Measurements from ENCODE around the gene CARD9.
"Not testable (repeated sequence)": the region's sequence is repeated elsewhere in the genome, so short reads cannot be mapped to it uniquely, and the experiment has no call there.

The CARD9 gene

DNA sequence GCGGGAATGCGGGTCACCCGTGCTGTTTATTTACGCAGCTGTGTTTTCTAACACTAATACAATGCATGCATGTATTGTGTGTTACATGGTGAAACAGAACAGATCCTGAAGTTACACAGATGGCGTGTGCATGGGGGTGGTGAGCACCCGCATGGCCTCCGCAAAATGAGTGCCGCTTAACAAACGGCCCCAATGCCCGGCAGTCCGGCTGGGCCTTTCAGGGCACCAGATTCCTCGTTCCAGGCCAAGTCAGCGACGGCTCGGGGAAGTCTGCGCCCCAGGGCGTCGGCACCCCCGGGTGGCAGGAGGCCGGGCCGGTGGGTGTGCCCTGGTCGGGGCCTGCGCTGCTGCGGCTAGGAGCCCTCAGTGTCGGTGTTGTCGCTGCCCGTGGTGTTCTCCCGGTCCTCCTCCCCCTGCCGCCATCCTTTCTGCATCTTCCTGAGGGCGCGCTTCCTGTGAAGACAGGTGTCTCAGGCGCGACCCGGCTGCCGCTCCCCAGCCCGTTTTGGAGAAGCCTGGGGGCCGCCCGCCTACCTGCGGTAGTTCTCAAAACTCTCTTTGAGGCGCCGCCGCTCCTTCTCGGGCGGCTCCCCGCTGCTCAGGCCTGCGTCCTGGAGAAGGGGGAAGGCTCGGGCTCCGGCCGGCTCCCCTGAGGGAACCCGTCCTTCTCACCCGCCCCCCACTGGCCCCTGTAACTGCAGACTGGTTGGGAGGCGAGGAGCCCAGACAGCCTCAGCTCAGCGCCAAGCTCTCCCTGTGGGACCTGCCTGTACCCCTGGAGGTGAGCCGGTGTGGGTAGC, 9.3 kb downstream of the CARD9 start:
- DNase-seq (ENCODE audit: low read depth): no peak

DNA sequence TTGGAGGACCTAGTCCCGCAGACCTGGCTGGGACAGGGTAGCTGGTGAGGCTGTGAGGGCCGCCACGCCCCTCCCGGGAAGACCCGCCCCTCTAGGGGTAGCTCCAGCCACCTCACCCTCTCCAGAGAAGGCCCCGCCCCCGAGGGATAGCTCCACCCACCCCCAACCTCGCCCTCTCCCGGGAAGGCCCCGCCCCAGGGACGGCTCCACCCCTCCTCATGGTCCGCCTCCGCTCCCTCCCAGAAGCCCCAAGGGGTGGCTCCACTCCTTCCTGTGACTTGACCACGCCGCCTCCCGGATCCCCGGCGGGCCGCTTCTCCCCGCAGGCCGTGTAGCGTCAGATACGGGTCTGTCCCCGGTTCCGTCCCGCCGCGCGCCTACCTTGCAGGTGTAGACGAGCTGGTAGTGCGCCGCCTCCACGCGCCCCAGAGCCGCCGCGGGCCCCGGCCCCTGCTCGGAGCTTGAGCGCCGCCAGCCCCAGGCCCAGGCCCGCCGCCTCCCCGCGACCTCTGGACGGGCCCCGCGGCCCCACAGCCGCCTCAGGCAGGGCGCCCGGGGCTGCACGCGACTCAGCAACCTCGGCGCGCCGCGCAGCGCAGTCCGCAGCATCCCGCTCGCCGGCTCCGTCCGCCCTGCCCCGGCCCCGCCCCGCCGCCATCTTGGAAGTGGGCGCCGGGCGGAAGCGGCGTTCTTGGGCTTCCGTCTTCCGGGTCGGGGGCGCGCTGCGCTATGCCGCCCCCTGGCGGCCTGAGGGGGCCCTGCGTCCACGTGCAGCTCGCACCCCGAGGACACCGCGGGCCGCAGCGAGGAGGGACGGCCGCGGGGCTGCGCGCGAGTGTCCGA, 10.1 kb downstream of the CARD9 start, which contains the start of gene DNLZ:
Gene DNLZ (minus strand): TSS at position 639 of the 843 bp plus-strand sequence. CDS start 30 bp downstream, at position 609.
- peak; percentile 93 for DNase-seq (ENCODE audit: low read depth)

DNA sequence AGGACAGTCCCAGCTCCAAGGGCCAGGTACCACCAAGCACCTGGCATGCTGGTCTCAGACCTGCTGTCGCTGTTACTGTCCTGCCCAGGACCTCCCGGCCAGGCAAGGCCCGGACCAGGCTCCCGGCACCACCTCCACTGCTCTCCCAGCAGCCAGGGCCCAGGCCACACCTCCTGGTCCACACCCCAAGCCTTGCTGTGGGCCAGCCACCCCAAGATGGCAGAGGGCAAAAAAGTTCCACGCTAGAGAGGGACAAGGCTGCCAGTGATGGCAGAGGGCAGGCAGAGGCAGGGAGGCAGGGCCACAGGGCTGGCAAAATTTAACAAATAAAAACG, 11.1 kb downstream of the CARD9 start:
- DNase-seq (ENCODE audit: low read depth): no peak

DNA sequence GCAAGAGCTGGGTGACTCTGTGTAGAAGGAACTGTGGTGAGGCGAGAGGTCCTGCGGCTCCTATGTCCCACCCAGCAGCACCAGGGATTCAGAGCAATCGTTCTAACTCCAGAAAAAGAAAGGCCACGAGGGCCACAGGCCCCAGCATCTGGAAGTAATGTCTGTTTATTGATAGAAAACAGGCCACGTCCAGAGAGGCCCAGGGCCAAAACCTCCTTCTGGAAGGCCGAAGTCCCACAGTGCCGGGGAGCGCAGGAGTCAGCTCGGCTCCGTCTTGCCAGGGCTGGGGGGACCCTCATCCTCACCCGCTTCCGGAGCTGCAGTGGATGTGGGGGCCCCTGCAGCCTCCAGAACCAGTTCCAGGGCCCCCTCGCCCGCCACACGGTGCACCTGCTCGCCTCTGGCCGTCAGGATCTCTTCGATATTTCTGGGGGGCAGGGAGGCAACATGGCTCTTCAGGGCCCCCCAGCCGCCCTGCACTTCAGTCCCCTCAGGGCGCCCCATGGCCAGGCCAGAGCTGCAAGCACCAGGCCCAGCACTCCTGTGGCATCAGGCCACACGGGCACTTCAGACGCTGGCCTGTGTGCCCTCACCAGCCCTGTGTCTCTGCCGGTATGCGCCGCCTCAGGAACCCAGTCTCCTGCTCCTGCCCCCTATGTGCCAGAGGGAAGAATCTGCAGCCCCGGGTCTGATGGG, 11.6 kb downstream of the CARD9 start:
- no peak for DNase-seq (ENCODE audit: low read depth)

DNA sequence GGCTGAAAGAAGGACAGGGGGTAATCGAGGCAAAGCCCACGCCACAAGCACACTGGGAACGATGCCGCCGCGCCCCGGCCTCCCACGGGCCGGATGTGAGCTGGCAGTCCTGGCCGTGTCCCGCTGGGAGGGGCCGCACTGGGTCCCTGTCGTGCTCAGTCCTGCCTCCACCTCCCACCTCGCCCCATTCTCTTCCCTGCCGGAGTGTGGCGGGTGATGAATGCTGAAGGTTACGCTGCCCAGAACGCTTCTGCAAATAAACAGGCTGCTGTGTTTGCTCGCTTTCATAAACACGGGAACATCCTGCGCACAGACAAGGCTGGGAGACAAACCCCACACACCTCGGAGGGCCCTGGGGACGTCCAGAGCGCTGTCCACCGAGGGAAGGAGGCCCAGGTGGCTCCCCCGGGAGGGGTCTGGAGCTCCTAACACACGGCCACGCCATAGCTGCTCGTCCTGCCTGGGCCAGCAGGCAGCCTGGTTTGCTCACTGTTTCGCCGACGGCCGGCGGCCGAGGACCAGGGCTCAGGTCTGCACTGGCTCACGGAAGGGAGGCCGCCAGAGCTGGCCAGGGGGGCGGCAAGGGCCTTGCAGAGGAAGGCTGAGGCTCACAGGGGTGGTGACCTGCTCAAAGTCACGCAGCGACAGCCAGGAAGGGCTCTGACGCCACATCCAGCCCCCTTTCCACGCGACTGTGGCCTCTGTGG, 12.3 kb downstream of the CARD9 start:
- peak; percentile 39 for DNase-seq (ENCODE audit: low read depth)

DNA sequence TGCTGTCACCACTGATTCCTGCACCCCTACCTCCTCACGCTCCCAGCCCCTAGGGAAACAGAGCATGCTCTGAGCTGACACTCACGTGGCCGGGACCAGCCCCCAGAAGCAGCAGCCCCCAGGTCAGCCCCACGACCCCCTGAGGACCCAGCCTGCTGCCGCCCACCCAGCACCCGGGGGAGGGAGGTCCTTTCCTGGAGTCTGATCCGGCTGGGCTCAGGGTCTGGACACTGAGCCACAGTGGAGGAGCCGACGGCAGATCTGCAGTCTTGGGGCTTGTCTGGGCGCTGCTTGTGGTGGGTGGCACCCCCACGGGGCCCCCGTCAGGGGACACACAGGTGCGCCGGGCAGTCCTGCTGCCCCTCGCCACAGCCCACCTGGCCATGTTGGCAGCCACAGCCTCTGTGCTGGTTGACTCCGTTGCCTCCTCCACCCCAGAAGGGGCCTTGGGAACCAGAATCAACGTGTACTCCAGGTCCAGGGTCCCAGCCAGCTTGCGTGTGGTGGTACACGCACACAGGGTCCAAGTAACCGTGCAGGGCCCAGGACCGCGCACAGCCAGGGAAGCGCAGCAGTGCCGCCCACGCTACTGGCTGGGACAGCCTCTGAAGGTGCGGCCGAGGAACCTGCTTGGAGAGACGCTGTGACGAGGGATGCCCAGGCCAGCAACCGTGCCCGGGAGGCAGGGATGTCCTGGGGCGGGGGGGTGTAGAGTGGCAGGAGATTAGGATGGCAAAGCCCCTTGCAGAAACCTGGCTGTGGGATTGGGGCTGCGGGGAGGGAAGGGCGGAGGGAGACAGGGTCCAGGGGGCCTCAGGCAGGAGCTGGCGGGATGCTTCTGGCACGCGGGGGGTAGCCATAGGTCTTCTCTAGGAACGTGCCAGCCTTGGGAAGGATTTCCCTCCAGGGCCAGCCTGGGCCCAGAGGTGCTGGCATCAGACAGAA, 13.4 kb downstream of the CARD9 start:
- DNase-seq (ENCODE audit: low read depth): no peak

DNA sequence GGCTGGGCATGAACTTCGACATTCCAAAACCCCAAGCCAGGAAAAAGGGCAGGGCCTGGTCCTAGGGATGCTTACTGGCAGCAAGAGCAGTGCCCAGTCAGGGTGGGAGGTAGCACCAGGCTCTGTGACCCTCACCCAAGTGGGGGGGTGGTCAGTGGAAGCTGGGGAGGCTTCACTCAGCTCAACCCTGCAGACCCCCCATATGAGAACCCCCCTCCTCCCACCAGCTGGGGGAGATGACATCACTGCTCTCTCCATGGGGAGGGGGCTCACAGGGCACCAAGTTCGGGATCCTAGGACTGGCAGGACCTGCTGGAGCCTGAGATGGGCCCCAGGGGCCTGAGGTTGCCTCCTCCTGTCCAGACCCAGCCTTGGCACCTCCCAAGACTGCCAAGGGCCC, 14.6 kb downstream of the CARD9 start:
- DNase-seq (ENCODE audit: low read depth): no peak

DNA sequence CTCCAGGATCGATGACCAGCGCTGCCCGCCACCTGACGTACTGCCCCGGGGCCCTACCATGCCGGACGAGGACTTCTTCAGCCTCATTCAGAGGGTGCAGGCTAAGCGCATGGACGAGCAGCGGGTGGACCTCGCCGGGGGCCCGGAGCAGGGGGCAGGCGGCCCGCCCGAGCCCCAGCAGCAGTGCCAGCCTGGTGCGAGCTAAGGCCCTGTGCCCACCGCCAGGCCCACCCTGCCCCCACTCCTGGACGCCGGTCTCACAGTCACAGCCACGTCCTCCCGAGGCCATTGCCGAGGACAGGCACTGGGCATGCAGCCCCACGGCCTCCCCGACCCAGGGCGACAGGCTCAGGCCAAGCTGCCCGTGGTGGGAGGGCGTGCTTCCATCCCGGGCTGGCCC, 15.5 kb downstream of the CARD9 start:
- DNase-seq (ENCODE audit: low read depth): no peak

DNA sequence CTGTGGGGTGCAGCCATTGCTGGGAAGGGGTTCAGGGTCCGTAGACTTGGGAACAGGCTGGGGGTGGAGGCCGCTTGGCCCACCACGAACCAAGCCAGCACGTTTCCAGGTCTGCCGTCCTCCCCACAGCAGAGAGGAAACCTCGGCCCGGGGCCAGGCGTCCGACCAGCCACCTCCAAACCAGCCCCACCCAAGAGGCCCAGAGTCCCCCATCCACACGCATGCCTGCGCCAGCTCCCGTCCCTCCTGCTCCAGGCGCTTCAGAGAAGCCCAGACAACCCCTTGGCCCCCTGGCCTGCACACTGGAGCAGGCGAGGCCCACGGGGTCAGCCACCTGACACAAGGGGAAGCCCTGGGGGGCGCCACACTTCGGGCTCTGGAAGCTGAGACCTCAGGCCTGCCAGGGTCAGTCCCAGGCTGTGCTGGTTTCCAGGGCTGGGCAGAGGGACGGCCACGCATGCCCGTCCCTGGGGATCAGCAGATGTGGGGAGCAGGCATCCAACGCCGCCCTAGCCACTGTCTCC, 16.2 kb downstream of the CARD9 start:
- DNase-seq (ENCODE audit: low read depth): no peak

DNA sequence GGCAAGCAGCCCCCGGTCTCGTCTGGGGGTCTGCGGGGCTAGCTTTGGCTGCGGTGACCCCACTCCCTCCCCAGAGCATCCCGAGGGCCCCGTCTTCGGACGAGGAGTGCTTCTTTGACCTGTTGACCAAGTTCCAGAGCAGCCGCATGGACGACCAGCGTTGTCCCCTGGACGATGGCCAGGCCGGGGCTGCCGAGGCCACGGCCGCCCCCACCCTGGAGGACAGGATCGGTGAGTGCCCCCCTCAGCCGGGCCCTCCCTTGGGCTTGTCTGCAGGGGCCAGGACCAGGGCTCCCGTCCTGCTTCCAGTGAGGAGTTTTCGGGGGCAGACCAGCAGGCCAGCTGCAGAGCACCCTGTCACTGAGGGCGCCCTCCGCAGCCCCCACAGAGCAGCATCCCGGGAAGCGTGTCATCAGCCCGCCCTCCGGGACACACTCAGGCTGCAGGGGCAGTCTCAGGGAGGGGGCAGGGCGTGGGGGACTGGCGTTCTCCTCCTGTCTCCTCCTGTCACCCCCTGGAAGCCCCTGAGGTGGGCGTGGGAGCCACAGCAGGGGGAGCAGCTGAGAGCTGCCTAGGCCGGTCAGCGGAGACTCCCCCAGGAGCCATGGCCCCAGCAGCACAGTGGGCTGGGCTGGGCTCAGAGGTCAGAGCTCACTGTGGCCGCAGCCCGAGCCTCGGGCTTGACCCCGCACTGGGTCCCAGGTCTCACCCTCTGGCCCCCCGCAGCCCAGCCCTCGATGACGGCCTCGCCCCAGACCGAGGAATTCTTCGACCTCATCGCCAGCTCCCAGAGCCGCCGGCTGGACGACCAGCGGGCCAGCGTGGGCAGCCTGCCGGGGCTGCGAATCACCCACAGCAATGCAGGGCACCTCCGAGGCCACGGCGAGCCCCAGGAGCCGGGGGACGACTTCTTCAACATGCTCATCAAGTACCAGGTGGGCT, 17.6 kb downstream of the CARD9 start:
- DNase-seq (ENCODE audit: low read depth): no peak

DNA sequence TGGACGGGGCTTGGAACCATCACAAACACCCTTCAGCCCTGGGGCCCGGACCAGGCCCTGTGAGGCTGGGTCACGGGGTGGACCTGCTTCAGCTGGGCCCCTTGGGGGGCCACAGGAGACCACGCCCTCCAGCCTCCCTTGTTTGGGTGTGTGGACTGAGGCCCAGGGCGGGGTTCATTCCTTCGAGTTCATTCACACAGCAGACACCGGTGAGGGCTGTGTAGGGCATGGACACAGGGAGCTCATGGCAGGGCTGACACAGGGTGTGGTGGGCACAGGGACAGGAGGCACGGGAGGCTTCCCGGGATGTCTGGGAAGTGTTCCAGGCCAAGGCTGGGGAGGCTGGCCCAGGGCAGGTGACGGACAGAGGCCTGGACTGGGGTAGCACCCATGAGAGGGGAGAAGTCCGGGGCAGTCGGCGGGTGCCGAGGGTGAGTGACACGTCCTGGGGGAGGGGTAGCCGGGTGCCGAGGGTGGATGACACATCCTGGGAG, 18.8 kb downstream of the CARD9 start:
- no peak for DNase-seq (ENCODE audit: low read depth)

DNA sequence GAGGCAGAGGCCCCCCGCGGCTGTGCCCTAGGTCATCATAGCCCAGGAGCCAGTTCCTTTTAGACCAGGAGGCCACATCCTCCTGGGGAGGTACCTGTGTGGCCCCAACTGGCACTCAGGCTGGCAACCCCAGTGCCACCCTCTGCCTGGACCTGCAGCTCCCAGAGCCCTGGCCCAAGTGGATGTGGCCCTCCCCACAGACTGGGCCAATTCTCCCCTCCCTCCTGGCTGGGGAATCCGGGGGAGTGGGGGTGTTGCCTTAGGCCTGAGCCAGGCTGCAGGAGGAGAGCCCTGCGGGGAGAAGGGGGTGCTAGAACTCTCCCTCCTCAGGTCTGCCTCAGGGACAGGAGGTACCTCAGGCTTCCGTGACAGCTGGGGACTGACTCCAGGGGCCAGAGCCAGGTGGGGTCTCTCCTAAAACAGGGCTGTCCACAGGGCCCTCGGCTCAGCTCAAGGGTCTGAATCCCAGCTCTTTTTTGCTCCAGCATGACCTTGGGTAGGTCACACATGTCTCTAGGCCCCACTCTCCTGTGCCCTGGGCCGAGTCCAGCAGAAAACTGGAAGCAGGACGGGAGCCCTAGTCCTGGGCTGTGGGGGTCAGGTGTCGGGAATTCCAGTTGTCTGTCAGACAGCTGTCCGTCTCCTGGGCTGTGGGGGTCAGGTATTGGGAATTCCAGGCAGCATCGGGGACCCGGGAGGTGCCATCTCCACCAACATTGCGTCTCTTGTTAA, 19.5 kb downstream of the CARD9 start:
- DNase-seq (ENCODE audit: low read depth): no peak

DNA sequence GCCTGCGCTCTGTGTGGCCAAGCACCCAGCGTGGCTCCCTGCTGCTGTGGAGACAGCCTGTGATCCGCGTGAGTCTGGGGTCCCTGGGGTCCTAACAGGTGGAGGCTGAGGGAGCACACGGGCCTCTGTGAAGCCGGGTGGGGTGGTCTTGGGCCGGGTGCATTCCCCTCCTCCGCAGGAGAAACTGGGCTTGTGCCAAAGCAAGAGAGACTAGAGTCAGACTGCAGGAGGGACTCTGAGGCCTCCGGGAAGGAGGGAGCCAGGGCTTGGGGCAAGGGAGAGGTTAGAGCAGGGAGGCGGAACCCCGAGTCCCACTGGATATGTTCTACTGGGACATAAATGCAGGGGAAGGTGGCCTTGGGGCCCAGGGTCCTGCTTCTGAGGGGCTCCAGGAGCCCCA, 20.4 kb downstream of the CARD9 start:
- DNase-seq (ENCODE audit: low read depth): no peak

DNA sequence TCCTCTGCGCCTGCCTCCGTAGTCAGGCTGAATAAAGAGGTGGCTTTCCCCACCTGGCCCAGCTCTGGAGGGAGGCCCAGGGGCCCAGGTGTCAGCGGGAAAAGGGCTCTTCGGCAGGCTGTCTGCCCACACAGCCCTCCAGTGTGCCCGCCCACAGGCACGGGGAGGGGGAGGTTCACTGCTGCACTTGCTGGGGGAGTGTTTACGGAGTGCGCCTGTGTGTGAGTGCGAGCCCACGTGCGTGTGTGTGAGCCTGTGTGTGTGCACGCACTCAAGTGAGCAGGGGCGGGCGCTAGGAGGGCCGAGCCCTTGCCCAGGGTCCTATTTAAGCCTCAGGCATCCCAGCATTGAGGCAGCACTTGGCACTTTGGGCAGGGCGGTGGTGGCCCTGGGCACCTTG, 20.8 kb downstream of the CARD9 start:
- no peak for DNase-seq (ENCODE audit: low read depth)

DNA sequence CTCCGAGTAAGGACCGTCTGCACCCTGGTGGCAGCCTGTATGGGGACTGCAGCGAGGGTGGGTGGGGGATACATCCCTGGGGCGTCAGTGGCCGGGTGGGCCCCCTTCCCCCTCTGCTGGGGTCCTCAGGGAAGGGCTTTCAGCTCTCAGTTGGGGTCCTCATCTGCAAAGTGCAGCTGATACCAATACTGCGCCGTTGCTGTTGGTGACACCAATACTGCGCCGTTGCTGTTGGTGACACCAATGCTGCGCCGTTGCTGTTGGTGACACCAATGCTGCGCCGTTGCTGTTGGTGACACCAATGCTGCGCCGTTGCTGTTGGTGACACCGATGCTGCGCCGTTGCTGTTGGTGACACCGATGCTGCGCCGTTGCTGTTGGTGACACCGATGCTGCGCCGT, 21.6 kb downstream of the CARD9 start:
- not testable (repeated sequence) for DNase-seq (ENCODE audit: low read depth)

DNA sequence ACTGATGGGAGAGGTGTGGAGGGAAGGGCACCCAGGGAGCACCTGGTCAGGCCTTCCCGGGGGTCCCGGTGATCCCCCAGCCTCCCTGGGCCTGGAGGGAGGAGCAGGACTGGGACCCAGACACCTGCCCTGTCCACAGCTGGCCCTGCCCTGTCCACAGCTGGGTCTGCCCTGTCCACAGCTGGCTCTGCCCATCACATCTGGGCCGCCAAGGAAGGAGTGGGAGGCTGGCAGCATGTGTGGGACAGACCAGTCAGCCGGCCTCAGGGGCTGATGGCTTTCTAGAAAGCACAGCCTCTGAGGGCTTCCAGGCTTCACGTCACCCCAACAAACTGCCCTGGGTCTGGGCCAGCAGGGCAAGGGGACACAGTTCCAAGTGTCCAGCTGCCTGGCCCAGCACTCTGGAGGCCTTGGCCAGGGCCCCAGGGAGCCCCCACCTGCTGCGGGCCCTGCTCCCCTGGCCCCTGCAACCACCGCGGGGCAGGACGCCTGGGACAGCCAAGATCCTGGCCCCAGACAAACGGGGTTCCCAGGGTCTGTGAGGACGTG, 22.1 kb downstream of the CARD9 start:
- DNase-seq (ENCODE audit: low read depth): no peak

DNA sequence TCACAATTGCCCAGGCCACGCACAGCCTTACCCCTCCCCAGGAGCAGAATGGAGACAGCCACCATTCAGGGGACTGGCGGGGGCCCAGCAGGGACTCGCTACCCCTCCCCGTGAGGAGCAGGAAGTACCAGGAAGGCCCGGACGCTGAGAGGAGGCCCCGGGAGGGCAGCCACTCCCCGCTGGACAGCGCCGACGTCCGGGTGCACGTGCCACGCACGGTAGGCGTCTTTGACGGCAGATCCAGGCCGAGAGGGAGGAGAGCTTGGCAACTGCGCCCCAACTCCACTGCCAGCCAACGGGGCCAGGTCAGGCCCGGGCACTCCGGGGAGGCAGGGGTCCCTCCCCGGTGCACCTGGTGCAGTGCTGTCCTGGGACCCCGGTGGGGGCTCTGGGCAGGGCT, 23.9 kb downstream of the CARD9 start:
- no peak for DNase-seq (ENCODE audit: low read depth)

DNA sequence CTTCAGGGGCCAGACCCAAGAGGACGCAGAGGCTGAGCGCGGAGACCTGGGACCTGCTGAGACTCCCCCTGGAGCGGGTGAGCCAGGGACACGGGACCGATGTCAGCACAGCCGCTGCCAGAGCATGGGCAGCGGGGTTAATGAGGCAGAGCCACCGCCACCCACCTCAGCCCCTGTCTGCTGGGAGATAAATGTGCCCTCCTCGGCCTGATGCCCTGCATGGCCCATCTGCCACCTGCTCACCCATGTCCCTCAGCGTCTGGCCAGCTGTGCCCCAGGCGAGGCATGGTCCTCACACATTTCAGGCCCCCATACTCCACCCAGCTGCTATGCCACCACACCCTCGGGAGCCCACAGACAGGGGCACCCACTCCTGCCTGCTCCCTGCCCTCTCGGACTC, 24.8 kb downstream of the CARD9 start:
- no peak for DNase-seq (ENCODE audit: low read depth)
